Upper lobe of right lung (tissue), 1 donor: ENCODE data around the gene POU6F1. TPM values are rescaled to one million over a fixed set of nuclear protein-coding genes. Genes with fewer than 3 reads are reported as not detected.

Experiments used
- ATAC-seq: fragments of 200-7000 bp; cut with Tn5 transposase; one replicate; pipeline ENCODE4 v1.9.1; 2020; ENCODE audit warnings: mild to moderate bottlenecking, moderate library complexity
- DNase-seq: peaks from one replicate; pipeline ENCODE4 v3.0.0-alpha.2; 2020
- H3K27ac ChIP-seq: fragments of 200-600 bp; one replicate; pipeline ENCODE4 v1.8.0; 2022
- H3K27me3 ChIP-seq: fragments of 200-600 bp; one replicate; pipeline ENCODE4 v1.8.0; 2022; ENCODE audit warnings: mild to moderate bottlenecking
- H3K36me3 ChIP-seq: fragments of 200-600 bp; one replicate; pipeline ENCODE4 v1.8.0; 2022
- H3K4me1 ChIP-seq: fragments of 200-600 bp; one replicate; pipeline ENCODE4 v1.8.0; 2022
- H3K4me3 ChIP-seq: fragments of 200-600 bp; one replicate; pipeline ENCODE4 v1.8.0; 2022; ENCODE audit warnings: mild to moderate bottlenecking
- H3K9me3 ChIP-seq: fragments of 200-600 bp; one replicate; pipeline ENCODE4 v1.8.0; 2022
- CTCF ChIP-seq: fragments of 200-600 bp; IDR thresholded peaks from one replicate; pipeline ENCODE4 v1.8.0; 2022; ENCODE audit warnings: antibody characterized with exemption
- intact Hi-C: fragments of 100-400 bp; cut with DNase I; formaldehyde crosslinking; loops from one replicate; pipeline ENCODE4 v1.11.0; 2022
- total RNA-seq: library from RNA; stranded (reverse); fragmentation: NEBNext Ultra II Directional; extraction: Animal tissue kit (Norgen Biotek cat#: 25700); gene quantifications from one replicate; pipeline ENCODE4 v1.2.1, GENCODE V29; 2021
- donor health status: DM: no; HTN: yes; CAD: no; lungs with severe emphysema.

The POU6F1 gene
- total RNA-seq, 1 donor from 2014 or later: 19.0 TPM

GRCh38 chr12:51199366-51199945 is 18.4 kb downstream of the POU6F1 start:
- no peak for DNase-seq
- H3K36me3 ChIP-seq: no peaks in the 10 kb centered on the region
- intact Hi-C loops: no loop called here

GRCh38 chr12:51198568-51199365 is 19.1 kb downstream of the POU6F1 start:
- Histone ChIP-seq H3K36me3 (no peaks in the 10 kb centered on the region), H3K4me1 (no peaks in the 10 kb centered on the region), H3K27me3 (no peaks in the 10 kb centered on the region), H3K4me3 (no peak overlapping the region), H3K27ac (no peak overlapping the region), H3K9me3 (no peaks in the 10 kb centered on the region)
- ATAC-seq: peak; percentile 7
- intact Hi-C loops: no loop called here
- DNase-seq: no peak
- no peak for TF ChIP-seq CTCF

More at GRCh38 chr12:51199366-51199945, 18.4 kb downstream of the POU6F1 start:
- no peak for ATAC-seq
- no peak overlapping the region for H3K4me3 ChIP-seq
- no peaks in the 10 kb centered on the region for H3K9me3 ChIP-seq
- no peaks in the 10 kb centered on the region for H3K27me3 ChIP-seq
- no peak overlapping the region for H3K27ac ChIP-seq
- H3K4me1 ChIP-seq: no peaks in the 10 kb centered on the region
- no peak for TF ChIP-seq CTCF

GRCh38 chr12:51197736-51198567 is 19.9 kb downstream of the POU6F1 start:
- intact Hi-C loops: no loop called here
- no peaks in the 10 kb centered on the region for H3K4me1 ChIP-seq
- TF ChIP-seq CTCF: no peak
- ATAC-seq (no peak), DNase-seq (no peak)
- H3K36me3 ChIP-seq: no peaks in the 10 kb centered on the region
- H3K4me3 ChIP-seq: no peak overlapping the region
- no peaks in the 10 kb centered on the region for H3K9me3 ChIP-seq
- no peak overlapping the region for H3K27ac ChIP-seq
- H3K27me3 ChIP-seq: no peaks in the 10 kb centered on the region

- intact Hi-C loops: no loop called here
- TF ChIP-seq CTCF: no peak
- Histone ChIP-seq H3K4me1 (no peaks in the 10 kb centered on the region), H3K4me3 (no peak overlapping the region), H3K27me3 (no peaks in the 10 kb centered on the region), H3K9me3 (no peaks in the 10 kb centered on the region), H3K27ac (no peak overlapping the region), H3K36me3 (no peaks in the 10 kb centered on the region)
- ATAC-seq (no peak), DNase-seq (no peak)
Observed at GRCh38 chr12:51196547-51196946, 21.3 kb downstream of the POU6F1 start.

GRCh38 chr12:51195841-51196240 is 22.0 kb downstream of the POU6F1 start:
- DNase-seq (no peak), ATAC-seq (no peak)
- Histone ChIP-seq H3K27ac (no peak overlapping the region), H3K4me1 (no peaks in the 10 kb centered on the region), H3K4me3 (no peak overlapping the region), H3K36me3 (peaks cover 5% of the 10 kb centered on the region), H3K9me3 (no peaks in the 10 kb centered on the region), H3K27me3 (no peaks in the 10 kb centered on the region)
- intact Hi-C loops: no loop called here
- TF ChIP-seq CTCF: no peak
